Measurements from ENCODE around the gene ZNF800.

GRCh38 chr7:127391591-127392181 lies 822 bp downstream of the ZNF800 start:
- TF ChIP-seq POLR2A (IDR thresholded peaks at IDR 0.05; ENCODE audit: low read length) (no peak), GATA1 (IDR thresholded peaks at IDR 0.05; ENCODE audit: low read depth, low read length) (no peak)

Measured in erythroblast (primary cell).